ENCODE results near the gene SOWAHA.

DNA sequence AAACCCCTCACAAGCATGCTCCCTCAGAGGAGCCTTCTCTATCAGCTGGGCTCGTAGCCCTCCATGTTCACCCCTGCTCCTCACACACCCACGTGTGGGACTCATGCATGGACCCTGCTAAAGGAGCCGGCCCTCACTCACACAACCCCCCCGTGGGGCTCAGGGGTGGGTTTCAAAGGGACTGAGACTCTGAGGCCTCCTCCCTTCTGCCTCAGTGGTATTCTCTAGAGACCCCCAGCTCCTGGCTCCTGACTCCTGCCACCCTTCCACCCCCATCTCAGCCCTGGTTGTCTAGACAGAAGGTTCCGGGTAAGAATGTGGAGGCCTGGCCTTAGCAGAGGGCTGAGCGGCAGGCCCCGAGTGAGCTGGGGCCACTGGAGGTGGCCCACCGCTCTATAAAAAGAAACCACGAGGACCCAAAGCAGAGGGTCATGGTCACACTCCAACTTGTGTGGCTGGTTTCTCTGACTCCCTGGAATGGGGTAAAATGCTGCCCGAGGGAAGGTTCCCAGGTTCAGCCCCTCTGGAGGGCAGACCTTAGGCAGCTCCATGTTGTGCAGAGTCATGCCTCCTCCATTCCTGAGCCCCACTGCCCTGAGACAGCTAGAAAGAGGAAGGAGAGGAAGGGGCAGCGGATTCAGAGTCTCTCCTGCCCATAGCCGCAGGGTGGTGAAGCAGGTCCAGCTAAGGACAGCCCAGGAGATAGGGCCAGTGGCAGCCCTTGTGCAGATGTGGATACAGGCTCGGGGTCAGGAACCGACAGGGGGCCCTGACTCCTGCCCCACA is 46.9 kb upstream of the SOWAHA start:
- TF ChIP-seq CTCF (conservative IDR thresholded peaks at IDR 0.05) (no peak), EZH2 (IDR thresholded peaks at IDR 0.05; ENCODE audit: low read depth) (no peak)

Data from PC-9 (cell line).